HepG2 (cell line): ENCODE measurements around the gene SIK3. TPM values are rescaled to one million over a fixed set of nuclear protein-coding genes. Genes with fewer than 3 reads are reported as not detected.

Source experiments
- ATAC-seq: fragments of 200-7000 bp; cut with Tn5 transposase; 3 replicates; pipeline ENCODE4 v1.9.1; 2020; ENCODE audit warnings: mild to moderate bottlenecking, moderate library complexity
- BruUV-seq: library from RNA; stranded (reverse); fragments of 400-500 nt; replicated peaks from 2 replicates; lab custom pipeline; 2021; lab: Mats Ljungman, UMichigan
- CTCF ChIA-PET: fragments of 300-600 bp; formaldehyde crosslinking; extraction: SDS; loops from one replicate; lab custom pipeline; 2021; ENCODE audit warnings: low total read pairs, inconsistent platforms, low intra/inter-chr PET ratio; lab: Yijun Ruan, JAX
- POLR2A ChIA-PET: fragments of 350-600 bp; sonication (Branson Sonifier 250); formaldehyde crosslinking; loops from one replicate; lab custom pipeline; 2020; ENCODE audit warnings: antibody characterized with exemption, inconsistent platforms; lab: Yijun Ruan, JAX
- DNase-seq: peaks from one replicate; pipeline ENCODE4 v3.0.0-alpha.2; 2015; ENCODE audit warnings: low spot score
- FAIRE-seq: peaks from 3 replicates; lab custom pipeline; 2011; peaks lifted over from hg19 to GRCh38; lab: Jason Lieb, UNC
- H2AFZ ChIP-seq: one replicate; pipeline ENCODE4 v1.6.1; 2011; ENCODE audit warnings: low read length, inconsistent platforms
- H3K27ac ChIP-seq: fragments of 300-600 bp; 3 replicates; pipeline ENCODE4 v1.8.0; 2011; ENCODE audit warnings: mixed run types, mild to moderate bottlenecking, mixed read lengths, low read length, inconsistent platforms; ENCODE audit not compliant: insufficient read depth; ENCODE audit errors: extremely low read length
- H3K27me3 ChIP-seq, 2 experiments: fragments of 200-600 bp in 1 of 2; 2 replicates in 1 of 2; 3 replicates in 1 of 2; pipeline versions ENCODE4 v1.6.0 to v1.8.0; 2011; ENCODE audit warnings: low read length in 2 of 2, mild to moderate bottlenecking in 2 of 2, moderate library complexity in 2 of 2, inconsistent platforms in 1 of 2; ENCODE audit not compliant: insufficient read depth in 2 of 2, control insufficient read depth in 1 of 2
- H3K36me3 ChIP-seq, 2 experiments: fragments of 200-600 bp in 1 of 2; replicated peaks in 1 of 2; 2 replicates in 1 of 2; 3 replicates in 1 of 2; pipeline versions ENCODE4 v1.5.1 to v1.8.0; 2011; ENCODE audit warnings: low read length in 2 of 2, inconsistent platforms in 1 of 2; ENCODE audit not compliant: insufficient read depth in 2 of 2, control insufficient read depth in 1 of 2
- H3K4me1 ChIP-seq: 2 replicates; pipeline ENCODE4 v1.5.1; 2012; ENCODE audit warnings: low read length, inconsistent platforms; ENCODE audit not compliant: insufficient read depth
- H3K4me2 ChIP-seq: 2 replicates; pipeline ENCODE4 v1.6.0; 2011; ENCODE audit warnings: low read depth, low read length, inconsistent platforms
- H3K4me3 ChIP-seq, 3 experiments: fragments of 200-600 bp in 1 of 3; sonication (generic), shearing (Covaris generic) in 1 of 3; replicated peaks in 1 of 3; 2 replicates each; pipeline ENCODE4 v1.5.1; 2011 to 2016; ENCODE audit warnings: low read length in 3 of 3, inconsistent platforms in 2 of 3, low read depth in 2 of 3, mild to moderate bottlenecking in 2 of 3, control low read depth in 1 of 3, mixed read lengths in 1 of 3; ENCODE audit not compliant: insufficient read depth in 1 of 3
- H3K79me2 ChIP-seq: one replicate; pipeline ENCODE4 v1.6.1; 2011; ENCODE audit warnings: low read length, inconsistent platforms; ENCODE audit not compliant: insufficient read depth
- H3K9ac ChIP-seq: 2 replicates; pipeline ENCODE4 v1.6.0; 2011; ENCODE audit warnings: mild to moderate bottlenecking, low read depth, low read length, inconsistent platforms; ENCODE audit not compliant: insufficient read depth
- H3K9me3 ChIP-seq: 2 replicates; pipeline ENCODE4 v1.5.1; 2012; ENCODE audit warnings: mild to moderate bottlenecking, low read length
- H4K20me1 ChIP-seq: 2 replicates; pipeline ENCODE4 v1.6.0; 2011; ENCODE audit warnings: inconsistent platforms, mild to moderate bottlenecking, low read length, moderate library complexity; ENCODE audit not compliant: insufficient read depth
- CTCF ChIP-seq: sonication (generic); formaldehyde crosslinking; IDR thresholded peaks from 2 replicates; pipeline ENCODE4 v1.5.0; 2020; ENCODE audit warnings: mild to moderate bottlenecking, missing genetic modification reagents, moderate library complexity
- MAFF ChIP-seq: IDR thresholded peaks from 2 replicates; pipeline ENCODE4 v1.6.1; 2011; ENCODE audit warnings: low read depth, low read length, improper control_type of control experiment
- MED13 ChIP-seq: sonication (generic); formaldehyde crosslinking; IDR thresholded peaks from 2 replicates; pipeline ENCODE4 v1.5.0; 2020; ENCODE audit warnings: missing genetic modification reagents
- SMC3 ChIP-seq: IDR thresholded peaks from 2 replicates; pipeline ENCODE4 v1.6.1; 2011; ENCODE audit warnings: low read length, improper control_type of control experiment
- STAG1 ChIP-seq: sonication (generic); formaldehyde crosslinking; IDR thresholded peaks from 2 replicates; pipeline ENCODE4 v1.4.0; 2020; ENCODE audit warnings: missing genetic modification reagents
- ZFP36L1 ChIP-seq: sonication (generic); formaldehyde crosslinking; IDR thresholded peaks from 2 replicates; pipeline ENCODE4 v1.8.0; 2022; ENCODE audit warnings: mild to moderate bottlenecking, missing genetic modification reagents, moderate library complexity
- ZFP91 ChIP-seq: sonication (generic); formaldehyde crosslinking; IDR thresholded peaks from 2 replicates; pipeline ENCODE4 v1.9.0; 2022; ENCODE audit warnings: missing genetic modification reagents, mild to moderate bottlenecking, borderline replicate concordance
- ZNF136 ChIP-seq: sonication (generic); formaldehyde crosslinking; IDR thresholded peaks from 2 replicates; pipeline ENCODE4 v1.8.1; 2022; ENCODE audit warnings: low read depth, mild to moderate bottlenecking, moderate library complexity, missing genetic modification reagents
- ZNF333 ChIP-seq: sonication (generic); formaldehyde crosslinking; IDR thresholded peaks from 2 replicates; pipeline ENCODE4 v1.4.0; 2020; ENCODE audit warnings: mild to moderate bottlenecking, missing genetic modification reagents, borderline replicate concordance
- ZNF691 ChIP-seq: sonication (generic); formaldehyde crosslinking; IDR thresholded peaks from 2 replicates; pipeline ENCODE4 v1.4.0; 2020; ENCODE audit warnings: missing genetic modification reagents, low read depth, mild to moderate bottlenecking, borderline replicate concordance
- WGBS: methylation state at CpG from one replicate; pipeline ENCODE4 v1.1.6; 2017; ENCODE audit warnings: low lambda C conversion rate; 5-methylcytosine and 5-hydroxymethylcytosine counted together
- in situ Hi-C: cut with HindIII; loops from 2 replicates; pipeline ENCODE4 v1.10.0; 2017; ENCODE audit warnings: low pct_unique_long_range_greater_than_20kb; ENCODE audit not compliant: extremely low pct_ligation_motif_present
- intact Hi-C: fragments of 100-400 bp; cut with micrococcal nuclease; formaldehyde crosslinking; loops from one replicate; pipeline ENCODE4 v1.10.0; 2022; ENCODE audit not compliant: unreplicated experiment
- polyA plus RNA-seq, 8 experiments: library from polyadenylated mRNA; depleted of rRNA in 3 of 8; stranded (reverse) in 7 of 8; unstranded in 1 of 8; fragments of >200 nt; fragmentation: Illumina TruSeq in 4 of 8; extraction: Trizol in 4 of 8; gene quantifications; 2 replicates each; pipeline versions ENCODE4 v1.2.1 to v1.2.3, GENCODE V29; 2011 to 2016; ENCODE audit warnings: low read depth in 4 of 8, missing spikeins in 1 of 8, mixed read lengths in 1 of 8; ENCODE audit not compliant: insufficient read depth in 1 of 8
- total RNA-seq, 5 experiments: library from RNA; depleted of rRNA; stranded (reverse); fragments of >200 nt; fragmentation: Illumina TruSeq; extraction: Trizol; gene quantifications; 2 replicates each; pipeline ENCODE4 v1.2.3, GENCODE V29; 2016; ENCODE audit warnings: low read depth in 1 of 5

SIK3 gene
- total and polyA plus RNA-seq, 2 of the 13 experiments (the other 11 are each of a cell fraction or from before 2014, with no cell fraction given): 5.7 to 9.8 TPM

GRCh38 chr11:116928102-116928777 lies 170.0 kb downstream of the SIK3 start:
- H4K20me1 ChIP-seq: no peaks in the 10 kb centered on the region
- TF ChIP-seq ZNF136 (CRISPR knock-in tag): no peak
- TF ChIP-seq ZFP36L1 (CRISPR knock-in tag): no peak
- no peak for TF ChIP-seq ZNF691 (CRISPR knock-in tag)
- BruUV-seq: no TSS peak
- DNase-seq (no peak), ATAC-seq (no peak), FAIRE-seq (no peak)
- peaks cover 60% of the 10 kb centered on the region for H3K4me1 ChIP-seq
- H3K9me3 ChIP-seq: no peaks in the 10 kb centered on the region
- peaks cover 5 to 25% of the 10 kb centered on the region in 2 experiments for H3K36me3 ChIP-seq
- WGBS: 94% methylated on average over 1 of the region's 1 CpG
- no peaks in the 10 kb centered on the region for H3K79me2 ChIP-seq
- no peak overlapping the region for H3K9ac ChIP-seq
- no peak overlapping the region for H3K4me2 ChIP-seq
- POLR2A ChIA-PET: interaction anchor here (2.7 to 3.2 kb wide), 2 partner anchors 91 to 168 kb away, joined by 8 to 13 read pairs; partner anchors contain the start of gene APOA1
- intact Hi-C loops: loop anchor here (2.0 to 10.0 kb wide), 2 partner anchors 97 to 169 kb away; no protein-coding TSS in a partner anchor
- no peak overlapping the region for H2AFZ ChIP-seq
- in situ Hi-C loops: no loop called here
- no peak overlapping the region for H3K4me3 ChIP-seq
- no peaks in the 10 kb centered on the region for H3K27me3 ChIP-seq
- CTCF ChIA-PET: interaction anchor here (0.9 kb wide), 1 partner anchor 178 kb away, joined by 4 read pairs; no protein-coding TSS in a partner anchor
- H3K27ac ChIP-seq: peak overlapping the region; percentile 83

GRCh38 chr11:116927163-116927974 lies 170.9 kb downstream of the SIK3 start:
- H4K20me1 ChIP-seq: no peaks in the 10 kb centered on the region
- FAIRE-seq (no peak), ATAC-seq (0 out of 3 replicates have a peak, but pooled peaks have one; percentile 18), DNase-seq (peak; percentile 13)
- ChIA-PET POLR2A (no interaction called here), CTCF (interaction anchor here (0.9 kb wide), 1 partner anchor 179 kb away, joined by 4 read pairs; no protein-coding TSS in a partner anchor)
- peaks cover 60% of the 10 kb centered on the region for H3K4me1 ChIP-seq
- H3K9me3 ChIP-seq: no peaks in the 10 kb centered on the region
- no peak overlapping the region for H3K9ac ChIP-seq
- BruUV-seq: no TSS peak
- no peak overlapping the region for H3K4me2 ChIP-seq
- H3K27me3 ChIP-seq: no peaks in the 10 kb centered on the region
- H3K27ac ChIP-seq: no peak overlapping the region
- WGBS: 85% methylated on average over 11 of the region's 11 CpGs
- in situ Hi-C loops: no loop called here
- no peak overlapping the region for H2AFZ ChIP-seq
- TF ChIP-seq SMC3: peak; percentile 52; the same call in 1 of the 2 replicates
- no peak for TF ChIP-seq ZFP91 (CRISPR knock-in tag)
- no peak for TF ChIP-seq ZNF333 (CRISPR knock-in tag)
- TF ChIP-seq CTCF (CRISPR knock-in tag): peak; percentile 30
- TF ChIP-seq MED13: no peak
- no peak for TF ChIP-seq MAFF
- peak; percentile 51 for TF ChIP-seq STAG1 (CRISPR knock-in tag)
- intact Hi-C loops: loop anchor here (10.0 kb wide), 1 partner anchor 97 kb away; no protein-coding TSS in a partner anchor
- H3K79me2 ChIP-seq: no peaks in the 10 kb centered on the region
- H3K36me3 ChIP-seq: peaks cover 5 to 25% of the 10 kb centered on the region in 2 experiments
- no peak overlapping the region for H3K4me3 ChIP-seq
